Measurements from ENCODE around the gene SPECC1. TPM values are rescaled to one million over a fixed set of nuclear protein-coding genes. Genes with fewer than 3 reads are reported as not detected.
"Not testable (repeated sequence)": the region's sequence is repeated elsewhere in the genome, so short reads cannot be mapped to it uniquely, and the experiment has no call there.

Gene SPECC1
- total RNA-seq, 1 donor from 2014 or later, result 31.0 TPM

DNA sequence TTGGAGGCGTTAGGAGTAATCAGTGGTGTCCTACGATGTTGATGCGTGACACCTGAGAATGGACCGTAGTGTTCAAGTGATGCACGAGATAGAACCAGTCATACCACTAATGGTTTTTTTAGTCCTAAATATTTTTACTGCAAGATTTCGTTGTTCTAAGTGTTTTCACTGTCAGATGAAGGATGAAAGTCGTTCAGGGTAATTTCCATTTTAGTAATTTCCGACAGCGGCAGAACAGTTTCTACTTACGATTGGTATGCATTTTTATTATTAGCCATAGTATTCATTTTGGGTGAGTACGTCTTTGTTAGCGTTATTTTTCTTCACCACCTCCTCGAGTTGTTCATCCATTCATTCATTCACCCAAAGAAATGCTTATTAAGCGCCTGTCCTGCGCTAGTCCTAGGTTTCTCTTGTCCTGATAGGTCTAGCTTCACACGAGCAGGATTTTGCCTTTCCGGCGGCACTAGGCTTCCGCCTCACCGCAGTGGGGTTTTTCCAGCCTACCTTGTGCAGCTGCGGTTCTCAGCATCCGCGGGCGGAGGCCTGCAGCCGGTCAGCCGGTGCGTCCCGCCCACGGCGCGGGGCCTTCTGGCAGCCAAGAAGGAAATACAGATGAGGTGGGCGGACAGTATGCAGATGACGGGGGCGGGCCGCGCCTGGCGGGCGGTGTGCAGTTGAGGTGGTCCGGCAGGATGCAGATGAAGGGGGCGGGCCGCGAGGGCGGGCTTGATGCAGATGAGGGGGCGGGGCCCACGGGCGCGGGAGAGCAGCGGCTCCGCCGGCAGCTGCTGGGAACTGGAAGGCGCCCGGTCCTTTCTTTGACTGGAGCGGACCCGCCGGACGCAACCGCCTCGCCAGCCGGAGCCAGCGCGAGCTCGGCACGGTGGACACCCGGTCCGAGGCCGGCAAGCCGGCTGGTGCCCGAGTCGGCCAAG lies 146.4 kb downstream of the SPECC1 start:
- Histone ChIP-seq H3K9me3 (no peaks in the 10 kb centered on the region), H3K4me3 (peak overlapping the region; percentile 67), H3K27ac (peak overlapping the region; percentile 53), H3K4me1 (peaks cover 5% of the 10 kb centered on the region), H3K36me3 (no peaks in the 10 kb centered on the region), H3K27me3 (no peaks in the 10 kb centered on the region)
- ATAC-seq (peak; percentile 99), DNase-seq (peak; percentile 99)
- TF ChIP-seq, protein P1, sequence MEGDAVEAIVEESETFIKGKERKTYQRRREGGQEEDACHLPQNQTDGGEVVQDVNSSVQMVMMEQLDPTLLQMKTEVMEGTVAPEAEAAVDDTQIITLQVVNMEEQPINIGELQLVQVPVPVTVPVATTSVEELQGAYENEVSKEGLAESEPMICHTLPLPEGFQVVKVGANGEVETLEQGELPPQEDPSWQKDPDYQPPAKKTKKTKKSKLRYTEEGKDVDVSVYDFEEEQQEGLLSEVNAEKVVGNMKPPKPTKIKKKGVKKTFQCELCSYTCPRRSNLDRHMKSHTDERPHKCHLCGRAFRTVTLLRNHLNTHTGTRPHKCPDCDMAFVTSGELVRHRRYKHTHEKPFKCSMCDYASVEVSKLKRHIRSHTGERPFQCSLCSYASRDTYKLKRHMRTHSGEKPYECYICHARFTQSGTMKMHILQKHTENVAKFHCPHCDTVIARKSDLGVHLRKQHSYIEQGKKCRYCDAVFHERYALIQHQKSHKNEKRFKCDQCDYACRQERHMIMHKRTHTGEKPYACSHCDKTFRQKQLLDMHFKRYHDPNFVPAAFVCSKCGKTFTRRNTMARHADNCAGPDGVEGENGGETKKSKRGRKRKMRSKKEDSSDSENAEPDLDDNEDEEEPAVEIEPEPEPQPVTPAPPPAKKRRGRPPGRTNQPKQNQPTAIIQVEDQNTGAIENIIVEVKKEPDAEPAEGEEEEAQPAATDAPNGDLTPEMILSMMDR (IDR thresholded peaks at IDR 0.05), result no peak
- intact Hi-C loops (cut with DNase I), result no loop called here

DNA sequence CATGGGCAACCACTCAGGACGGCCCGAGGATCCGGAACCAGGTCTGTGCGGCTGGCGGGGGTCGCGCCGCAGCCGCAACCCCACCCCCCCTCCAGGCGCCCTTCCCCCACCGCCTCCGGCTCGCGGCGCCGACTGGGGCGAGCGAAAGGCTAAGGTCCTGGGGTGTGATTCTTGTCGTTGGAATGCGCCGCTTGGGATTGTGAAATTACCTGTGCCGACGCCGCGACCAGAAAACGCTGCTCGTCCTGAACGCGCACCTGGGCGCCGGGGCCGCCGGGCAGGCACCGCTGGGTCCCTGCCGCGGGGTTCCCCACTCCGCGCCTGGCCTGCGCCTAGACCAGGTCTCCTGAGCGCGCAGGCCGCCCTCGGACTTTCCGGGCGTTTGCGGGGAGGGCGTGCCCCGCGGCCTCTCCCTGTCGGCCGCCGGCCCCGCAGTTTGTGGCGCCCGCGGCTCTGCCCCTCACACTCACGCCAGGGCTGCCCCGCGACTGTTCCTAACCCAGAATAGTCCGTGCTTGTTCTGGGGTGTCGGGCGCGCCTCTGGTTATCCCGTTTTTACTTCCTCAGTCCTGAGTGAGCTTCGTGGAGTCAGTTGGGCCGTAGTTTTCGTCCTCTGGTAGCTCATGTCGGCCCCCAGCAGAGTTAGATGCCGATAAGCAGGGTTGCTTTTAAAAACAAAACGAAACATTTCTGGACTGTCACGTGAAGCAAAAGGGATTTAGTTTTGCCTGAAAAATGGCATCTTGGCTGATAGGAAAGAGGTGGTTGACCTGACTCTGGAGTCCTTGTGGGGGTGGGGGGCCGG lies 147.2 kb downstream of the SPECC1 start:
- TF ChIP-seq, protein P1 (IDR thresholded peaks at IDR 0.05), result no peak
- intact Hi-C loops (cut with DNase I), result no loop called here

DNA sequence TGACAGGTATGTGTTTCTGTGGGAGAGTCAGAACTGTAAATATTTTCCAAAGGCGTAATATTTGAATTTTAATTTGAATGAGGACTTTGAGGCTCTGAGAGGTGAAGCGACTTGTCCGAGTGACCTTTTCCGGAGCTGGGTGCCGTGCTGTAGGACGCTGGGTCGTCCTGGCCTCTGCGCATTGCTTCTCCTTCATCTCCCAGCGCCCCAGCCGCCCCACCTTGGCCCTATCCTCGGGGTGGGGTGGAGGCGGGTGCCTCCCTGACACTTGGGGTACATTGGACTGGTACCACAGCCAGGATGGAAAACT lies 147.8 kb downstream of the SPECC1 start:
- Histone ChIP-seq H3K4me1 (peaks cover 5% of the 10 kb centered on the region), H3K4me3 (peak overlapping the region; percentile 67), H3K9me3 (no peaks in the 10 kb centered on the region), H3K36me3 (no peaks in the 10 kb centered on the region), H3K27me3 (no peaks in the 10 kb centered on the region), H3K27ac (no peak overlapping the region)
- TF ChIP-seq, protein P1 (IDR thresholded peaks at IDR 0.05), result no peak
- ATAC-seq (no peak), DNase-seq (no peak)
- intact Hi-C loops (cut with DNase I), result no loop called here

More for the DNA sequence above, 147.2 kb downstream of the SPECC1 start:
- peaks cover 5% of the 10 kb centered on the region for H3K4me1 ChIP-seq
- ATAC-seq, result peak; percentile 64
- H3K36me3 ChIP-seq, result no peaks in the 10 kb centered on the region
- no peaks in the 10 kb centered on the region for H3K9me3 ChIP-seq
- no peaks in the 10 kb centered on the region for H3K27me3 ChIP-seq
- H3K27ac ChIP-seq, result peak overlapping the region; percentile 53
- H3K4me3 ChIP-seq, result peak overlapping the region; percentile 67
- DNase-seq, result peak; percentile 82

DNA sequence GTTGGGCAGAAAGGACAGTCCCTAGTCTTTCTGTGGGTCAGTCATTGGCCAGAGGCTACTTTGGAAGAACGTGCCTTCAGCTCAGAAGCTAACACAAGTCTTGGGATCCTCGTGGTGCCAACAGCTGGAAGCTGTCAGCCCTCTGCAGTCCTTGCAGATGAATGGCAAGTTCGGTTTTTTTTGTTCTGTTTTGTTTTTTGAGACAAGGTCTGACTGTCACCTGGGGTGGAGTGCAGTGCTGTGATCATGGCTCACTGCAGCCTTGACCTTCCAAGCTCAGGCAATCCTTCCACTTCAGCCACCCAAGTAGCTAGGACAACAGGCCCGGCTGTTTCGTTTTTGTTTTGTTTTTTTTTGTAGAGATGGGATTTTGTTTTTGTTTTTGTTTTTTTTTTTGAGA lies 149.4 kb downstream of the SPECC1 start:
- H3K4me1 ChIP-seq, result peaks cover 5% of the 10 kb centered on the region
- no peak overlapping the region for H3K4me3 ChIP-seq
- ATAC-seq, result no peak
- no peaks in the 10 kb centered on the region for H3K36me3 ChIP-seq
- intact Hi-C loops (cut with DNase I), result no loop called here
- no peak for DNase-seq
- no peak overlapping the region for H3K27ac ChIP-seq
- no peaks in the 10 kb centered on the region for H3K27me3 ChIP-seq
- H3K9me3 ChIP-seq, result no peaks in the 10 kb centered on the region
- TF ChIP-seq, protein P1 (IDR thresholded peaks at IDR 0.05), result no peak

DNA sequence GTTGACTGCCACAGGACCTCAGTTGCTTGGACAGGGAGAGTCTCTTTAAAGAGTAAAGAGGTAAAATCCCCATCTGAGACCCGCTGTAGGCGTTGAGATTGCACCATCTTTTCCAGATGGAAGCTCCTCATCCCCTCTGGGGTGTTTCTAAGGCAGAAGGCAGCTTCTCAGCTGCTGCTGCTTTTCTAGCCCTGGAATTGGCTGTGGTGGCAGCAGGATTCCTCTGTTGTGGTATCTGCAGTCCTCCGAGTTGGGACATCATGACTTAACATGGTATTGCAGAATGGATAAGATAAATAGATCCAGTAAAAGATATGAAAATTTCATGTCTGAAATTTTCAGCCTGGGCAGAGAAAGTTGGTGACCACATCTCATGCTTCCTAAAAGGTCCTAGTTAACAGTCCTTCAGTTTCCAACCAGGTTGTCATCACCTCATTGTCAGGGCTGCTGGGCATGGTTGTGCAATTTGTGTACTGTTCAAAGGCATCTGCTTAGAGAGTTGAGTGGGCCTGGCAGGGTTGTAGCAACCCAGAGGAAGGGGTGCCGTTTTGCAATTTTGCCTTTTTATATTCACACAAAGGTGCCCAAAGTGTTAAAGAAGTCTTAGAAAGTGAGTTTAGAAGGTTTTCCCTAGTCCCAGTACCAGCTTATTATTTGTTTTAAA lies 150.4 kb downstream of the SPECC1 start:
- Histone ChIP-seq H3K36me3 (no peaks in the 10 kb centered on the region), H3K4me1 (peaks cover 5% of the 10 kb centered on the region), H3K4me3 (no peak overlapping the region), H3K27me3 (no peaks in the 10 kb centered on the region), H3K9me3 (no peaks in the 10 kb centered on the region), H3K27ac (no peak overlapping the region)
- ATAC-seq (no peak), DNase-seq (no peak)
- intact Hi-C loops (cut with DNase I), result no loop called here
- TF ChIP-seq, protein P1 (IDR thresholded peaks at IDR 0.05), result no peak

DNA sequence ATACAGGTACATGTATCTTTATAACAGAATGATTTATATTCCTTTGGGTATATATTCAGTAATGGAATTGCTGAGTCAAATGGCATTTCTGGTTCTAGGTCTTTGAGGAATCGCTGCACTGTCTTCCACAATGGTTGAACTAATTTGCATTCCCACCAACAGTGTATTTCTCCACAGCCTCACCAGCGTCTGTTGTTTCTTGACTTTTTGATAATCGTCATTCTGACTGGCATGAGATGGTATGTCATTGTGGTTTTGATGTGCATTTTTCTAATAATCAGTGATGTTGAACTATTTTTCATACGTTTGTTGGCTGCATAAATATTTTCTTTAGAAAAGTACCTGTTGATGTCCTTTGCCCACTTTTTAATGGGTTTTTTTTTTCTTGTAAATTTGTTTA lies 156.4 kb downstream of the SPECC1 start:
- ATAC-seq; H3K9me3 ChIP-seq; intact Hi-C loops (cut with DNase I); H3K4me1 ChIP-seq; DNase-seq; H3K27me3 ChIP-seq; H3K36me3 ChIP-seq; H3K4me3 ChIP-seq; H3K27ac ChIP-seq: not testable (repeated sequence)
